HG03378 (cell line): ENCODE data around the gene KCTD19.

Source experiments
- ATAC-seq: cut with Tn5 transposase; IDR thresholded peaks from one replicate; pipeline ENCODE4 v1.9.1; 2021; ENCODE audit warnings: mild to moderate bottlenecking, moderate library complexity; ENCODE audit not compliant: unreplicated experiment

The KCTD19 gene

GRCh38 chr16:67244387-67245185 lies 82.0 kb downstream of the KCTD19 start:
- ATAC-seq = peak; percentile 55

- ATAC-seq = no peak
These were observed 83.1 kb downstream of the KCTD19 start for GRCh38 chr16:67243481-67243880.

GRCh38 chr16:67242138-67242730 lies 84.3 kb downstream of the KCTD19 start:
- no peak for ATAC-seq

GRCh38 chr16:67241008-67241900 lies 85.3 kb downstream of the KCTD19 start:
- ATAC-seq = no peak

- ATAC-seq = no peak
These were observed 86.0 kb downstream of the KCTD19 start for GRCh38 chr16:67240506-67240905.
